GM12873 (cell line): ENCODE measurements around the gene DOCK4.

ENCODE experiments used
- CTCF ChIP-seq: IDR thresholded peaks from 2 replicates; pipeline ENCODE4 v1.5.1; 2012; ENCODE audit warnings: low read depth, mild to moderate bottlenecking, moderate library complexity, low read length, control low read depth; ENCODE audit not compliant: insufficient read depth; ENCODE audit errors: missing control alignments

Gene DOCK4

GRCh38 chr7:111844904-111845671, 361.1 kb downstream of the DOCK4 start:
- no peak for TF ChIP-seq CTCF

GRCh38 chr7:111842491-111842890, 363.7 kb downstream of the DOCK4 start:
- TF ChIP-seq CTCF, result no peak

- no peak for TF ChIP-seq CTCF
Observed at GRCh38 chr7:111841596-111842205, 364.5 kb downstream of the DOCK4 start.

GRCh38 chr7:111840528-111840927, 365.7 kb downstream of the DOCK4 start:
- TF ChIP-seq CTCF, result no peak

GRCh38 chr7:111839261-111839660, 366.9 kb downstream of the DOCK4 start:
- TF ChIP-seq CTCF, result no peak

- TF ChIP-seq CTCF, result no peak
Observed at GRCh38 chr7:111836592-111836991, 369.6 kb downstream of the DOCK4 start.

GRCh38 chr7:111835066-111835465, 371.1 kb downstream of the DOCK4 start:
- TF ChIP-seq CTCF, result no peak
